ENCODE measurements around the gene FARS2. TPM values are rescaled to one million over a fixed set of nuclear protein-coding genes. Genes with fewer than 3 reads are reported as not detected.

FARS2 gene
- polyA plus RNA-seq, 1 donor (not counting 4 experiments of a cell fraction or from before 2014, with no cell fraction given), result 21.3 TPM

- dilution Hi-C loops (cut with MboI; ENCODE audit: extremely low pct_ligation_motif_present, low sequenced_read_pairs), result no loop called here
- Histone ChIP-seq H3K9me3 (ENCODE audit: control insufficient read depth, low read depth, low read length) (no peaks in the 10 kb centered on the region), H4K20me1 (ENCODE audit: control insufficient read depth, extremely low read depth, insufficient read depth, low read length) (peaks cover 3% of the 10 kb centered on the region), H3K27me3 (ENCODE audit: control insufficient read depth, extremely low read depth, insufficient read depth, low read length) (no peaks in the 10 kb centered on the region), H3K27ac (ENCODE audit: control insufficient read depth, insufficient read depth, low read length) (no peak overlapping the region), H3K4me1 (ENCODE audit: control insufficient read depth, extremely low read depth, insufficient read depth, low read length) (no peaks in the 10 kb centered on the region), H3K4me2 (ENCODE audit: control insufficient read depth, extremely low read depth, insufficient read depth, low read depth, low read length) (no peak overlapping the region), H2AFZ (ENCODE audit: control insufficient read depth, low read length) (no peak overlapping the region), H3K36me3 (ENCODE audit: control insufficient read depth in 2 of 2, extremely low read depth in 1 of 2, insufficient read depth in 2 of 2, low read length in 2 of 2) (no peaks in the 10 kb centered on the region), H3K4me3 (ENCODE audit: control insufficient read depth in 2 of 3, extremely low read depth in 1 of 3, insufficient read depth in 2 of 3, low read depth in 1 of 3, low read length in 3 of 3) (no peak overlapping the region), H3K79me2 (ENCODE audit: control insufficient read depth, insufficient read depth, low read length) (no peaks in the 10 kb centered on the region), H3K9ac (ENCODE audit: control insufficient read depth, extremely low read depth, insufficient read depth, low read length) (no peak overlapping the region), H3K9me1 (ENCODE audit: control insufficient read depth, extremely low read depth, insufficient read depth, low read length) (no peaks in the 10 kb centered on the region)
- FAIRE-seq, result no peak
- no peak for DNase-seq (ENCODE audit: low read depth, low spot score)
- TF ChIP-seq CTCF (optimal IDR thresholded peaks at IDR 0.05 in 1 of 3, IDR thresholded peaks at IDR 0.05 in 1 of 3, conservative IDR thresholded peaks at IDR 0.05 in 1 of 3; ENCODE audit: extremely low read depth in 1 of 3, insufficient read depth in 2 of 3, low read length in 3 of 3) (no peak), EZH2 (IDR thresholded peaks at IDR 0.05; ENCODE audit: low read length) (no peak)
Observed at GRCh38 chr6:5384276-5384675, 123.0 kb downstream of the FARS2 start.

DNA sequence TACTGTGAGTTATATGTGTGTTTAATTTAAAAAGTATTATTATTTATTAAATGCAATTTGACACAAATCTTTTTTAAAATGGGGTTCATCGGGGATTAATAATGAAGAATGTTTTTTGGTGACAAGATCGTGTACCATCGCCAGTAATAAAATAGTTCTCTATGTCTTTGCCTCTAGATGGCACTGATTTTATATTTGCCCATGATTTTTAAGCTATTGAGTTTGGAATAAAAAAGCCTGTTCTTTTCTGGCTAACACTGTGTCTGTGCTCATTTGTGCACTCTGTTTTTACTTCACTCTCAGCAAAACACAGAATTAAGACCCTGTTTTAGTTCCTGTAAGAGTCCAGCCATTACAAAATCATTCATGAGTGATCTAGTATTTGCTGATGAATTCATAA lies 127.0 kb downstream of the FARS2 start:
- H2AFZ ChIP-seq (ENCODE audit: control insufficient read depth, low read length), result no peak overlapping the region
- dilution Hi-C loops (cut with MboI; ENCODE audit: extremely low pct_ligation_motif_present, low sequenced_read_pairs), result no loop called here
- H3K79me2 ChIP-seq (ENCODE audit: control insufficient read depth, insufficient read depth, low read length), result no peaks in the 10 kb centered on the region
- no peaks in the 10 kb centered on the region for H3K36me3 ChIP-seq (ENCODE audit: control insufficient read depth in 2 of 2, extremely low read depth in 1 of 2, insufficient read depth in 2 of 2, low read length in 2 of 2)
- DNase-seq (ENCODE audit: low read depth, low spot score) (no peak), FAIRE-seq (no peak)
- TF ChIP-seq EZH2 (IDR thresholded peaks at IDR 0.05; ENCODE audit: low read length), result no peak
- TF ChIP-seq CTCF (optimal IDR thresholded peaks at IDR 0.05 in 1 of 3, IDR thresholded peaks at IDR 0.05 in 1 of 3, conservative IDR thresholded peaks at IDR 0.05 in 1 of 3; ENCODE audit: extremely low read depth in 1 of 3, insufficient read depth in 2 of 3, low read length in 3 of 3), result no peak
- H3K9ac ChIP-seq (ENCODE audit: control insufficient read depth, extremely low read depth, insufficient read depth, low read length), result no peak overlapping the region
- H3K4me3 ChIP-seq (ENCODE audit: control insufficient read depth in 2 of 3, extremely low read depth in 1 of 3, insufficient read depth in 2 of 3, low read depth in 1 of 3, low read length in 3 of 3), result no peak overlapping the region
- H3K9me3 ChIP-seq (ENCODE audit: control insufficient read depth, low read depth, low read length), result no peaks in the 10 kb centered on the region
- no peaks in the 10 kb centered on the region for H3K4me1 ChIP-seq (ENCODE audit: control insufficient read depth, extremely low read depth, insufficient read depth, low read length)
- no peak overlapping the region for H3K27ac ChIP-seq (ENCODE audit: control insufficient read depth, insufficient read depth, low read length)
- H3K9me1 ChIP-seq (ENCODE audit: control insufficient read depth, extremely low read depth, insufficient read depth, low read length), result no peaks in the 10 kb centered on the region
- no peak overlapping the region for H3K4me2 ChIP-seq (ENCODE audit: control insufficient read depth, extremely low read depth, insufficient read depth, low read depth, low read length)
- H3K27me3 ChIP-seq (ENCODE audit: control insufficient read depth, extremely low read depth, insufficient read depth, low read length), result no peaks in the 10 kb centered on the region
- peaks cover 2% of the 10 kb centered on the region for H4K20me1 ChIP-seq (ENCODE audit: control insufficient read depth, extremely low read depth, insufficient read depth, low read length)
